Activated naive CD4-positive, alpha-beta T cell (primary cell): Measurements from ENCODE around the gene LBX2.

Experiments
- DNase-seq, 4 experiments: peaks; one replicate each; lab custom pipeline; 2025; lab: John Stamatoyannopoulos, UW

Gene LBX2

GRCh38 chr2:74499267-74499939 is at the start of gene LBX2:
Gene LBX2, minus strand, starts transcription at chr2:74499603. Its CDS starts 66 bp downstream, at chr2:74499537.
- DNase-seq = peak in 1 of 4 experiments; percentile 15

DNA sequence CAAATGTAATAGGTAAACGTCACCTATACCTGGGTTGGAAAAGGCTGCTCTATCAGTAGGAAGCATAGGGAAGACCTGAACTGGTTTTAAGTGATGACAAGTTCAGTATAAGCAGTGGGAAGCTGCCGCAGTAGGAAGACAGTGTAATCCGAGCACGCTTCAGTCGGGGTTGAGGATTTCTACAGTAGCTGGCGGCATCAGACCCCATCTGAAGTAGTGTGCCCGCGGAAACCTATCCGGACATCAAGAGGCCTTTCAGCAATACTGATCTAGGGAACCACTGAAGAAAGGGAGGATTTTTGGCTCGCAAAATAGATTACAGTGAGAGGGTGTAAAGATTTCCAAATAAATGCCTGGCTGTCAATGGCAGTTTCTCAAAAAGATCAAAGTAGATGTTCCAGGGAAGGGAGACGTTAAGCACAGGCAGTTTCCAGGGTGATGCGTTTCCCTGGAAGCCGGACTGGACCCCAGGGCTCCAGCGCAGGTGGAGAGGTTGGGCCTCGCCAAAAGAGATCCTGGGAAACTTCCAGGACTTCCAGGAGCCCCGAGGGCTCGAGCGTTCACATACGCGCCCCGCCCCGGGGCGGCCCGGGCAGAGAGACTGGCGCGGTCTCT is 49.0 kb upstream of the LBX2 start:
- no peak for DNase-seq

- no peak for DNase-seq
Measured at GRCh38 chr2:74546004-74546403, 46.6 kb upstream of the LBX2 start.

- no peak for DNase-seq
Measured at GRCh38 chr2:74544634-74545033, 45.2 kb upstream of the LBX2 start.

- DNase-seq = no peak
Measured at GRCh38 chr2:74542978-74543377, 43.6 kb upstream of the LBX2 start.

GRCh38 chr2:74540291-74540690 is 40.9 kb upstream of the LBX2 start:
- DNase-seq = no peak

- no peak for DNase-seq
Measured at GRCh38 chr2:74538881-74539339, 39.5 kb upstream of the LBX2 start.

DNA sequence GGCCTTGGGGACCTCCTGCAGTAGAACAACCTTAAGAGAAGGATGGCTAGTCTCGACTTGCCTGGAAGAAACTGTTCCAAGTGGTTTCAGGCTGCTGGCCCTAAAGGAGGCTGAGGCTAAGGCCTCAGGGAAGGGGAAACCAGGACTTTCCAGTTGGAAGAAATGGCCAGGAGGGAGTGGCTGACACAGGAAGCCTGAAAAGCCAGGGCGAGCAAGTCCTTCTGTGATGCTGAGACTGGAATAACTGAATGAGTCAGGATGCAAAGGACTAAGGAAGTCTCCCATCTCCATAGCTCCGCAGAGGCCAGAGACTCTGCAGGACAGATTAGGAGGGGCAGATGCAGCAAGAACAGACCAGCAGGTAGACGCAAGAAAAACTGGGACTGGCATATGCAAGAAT is 37.7 kb upstream of the LBX2 start:
- no peak for DNase-seq

- DNase-seq = no peak
Measured at GRCh38 chr2:74536166-74536950, 37.0 kb upstream of the LBX2 start.

GRCh38 chr2:74535440-74535965 is 36.1 kb upstream of the LBX2 start:
- DNase-seq = no peak

DNA sequence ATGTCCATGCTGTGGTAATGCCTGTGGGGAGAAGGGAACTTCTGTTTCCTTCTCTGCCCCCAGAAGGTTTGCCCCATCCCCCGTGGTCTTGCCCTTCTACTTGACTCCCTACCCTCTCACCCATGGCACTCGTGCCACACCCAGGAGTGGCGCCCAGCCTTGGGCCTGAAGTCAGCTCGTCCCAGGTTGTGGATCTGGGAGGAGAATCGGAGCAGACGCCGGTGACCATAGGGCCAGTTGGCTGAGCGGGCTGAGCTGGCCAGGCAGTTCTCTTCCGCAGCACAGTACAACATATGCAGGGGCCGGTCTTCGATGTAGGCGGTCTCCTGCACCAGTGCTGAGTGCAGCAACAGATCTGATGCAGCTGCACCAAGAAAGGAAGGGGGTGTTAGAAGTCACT is 35.0 kb upstream of the LBX2 start:
- no peak for DNase-seq

- DNase-seq = no peak
Measured at GRCh38 chr2:74533464-74533863, 34.1 kb upstream of the LBX2 start.

- DNase-seq = no peak
Measured at GRCh38 chr2:74532222-74532621, 32.8 kb upstream of the LBX2 start.

DNA sequence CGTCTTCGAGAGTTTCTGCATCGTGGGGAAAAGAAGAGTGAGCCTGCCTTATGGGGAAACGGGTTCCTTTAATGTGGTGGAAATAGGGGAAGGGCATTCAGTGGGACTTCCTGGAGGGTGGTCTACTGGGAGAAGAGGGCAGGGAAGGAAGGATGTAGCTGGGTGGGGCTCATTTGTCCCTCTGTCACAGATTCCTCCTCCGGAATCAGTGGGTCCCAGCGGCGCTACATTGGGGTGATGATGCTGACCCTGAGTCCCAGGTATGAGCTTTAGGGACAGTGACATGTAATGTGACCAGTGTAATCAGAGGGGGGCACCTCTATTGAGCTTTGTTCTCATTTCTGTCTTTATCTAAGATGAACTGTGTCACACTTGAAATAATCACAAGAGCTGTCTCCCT is 32.3 kb upstream of the LBX2 start:
- no peak for DNase-seq

- DNase-seq = peak in 1 of 4 experiments; percentile 22
Measured at GRCh38 chr2:74530239-74531187, 31.1 kb upstream of the LBX2 start.

GRCh38 chr2:74529357-74530238 is 30.2 kb upstream of the LBX2 start, which contains the start of the genes AUP1 and HTRA2:
Gene AUP1, minus strand, starts transcription at chr2:74529706. Its CDS starts 77 bp downstream, at chr2:74529629.
Gene HTRA2, plus strand, starts transcription at chr2:74529933. Its CDS starts 74 bp downstream, at chr2:74530007.
- DNase-seq = peak; percentile 60 to 82 (median 76)

DNA sequence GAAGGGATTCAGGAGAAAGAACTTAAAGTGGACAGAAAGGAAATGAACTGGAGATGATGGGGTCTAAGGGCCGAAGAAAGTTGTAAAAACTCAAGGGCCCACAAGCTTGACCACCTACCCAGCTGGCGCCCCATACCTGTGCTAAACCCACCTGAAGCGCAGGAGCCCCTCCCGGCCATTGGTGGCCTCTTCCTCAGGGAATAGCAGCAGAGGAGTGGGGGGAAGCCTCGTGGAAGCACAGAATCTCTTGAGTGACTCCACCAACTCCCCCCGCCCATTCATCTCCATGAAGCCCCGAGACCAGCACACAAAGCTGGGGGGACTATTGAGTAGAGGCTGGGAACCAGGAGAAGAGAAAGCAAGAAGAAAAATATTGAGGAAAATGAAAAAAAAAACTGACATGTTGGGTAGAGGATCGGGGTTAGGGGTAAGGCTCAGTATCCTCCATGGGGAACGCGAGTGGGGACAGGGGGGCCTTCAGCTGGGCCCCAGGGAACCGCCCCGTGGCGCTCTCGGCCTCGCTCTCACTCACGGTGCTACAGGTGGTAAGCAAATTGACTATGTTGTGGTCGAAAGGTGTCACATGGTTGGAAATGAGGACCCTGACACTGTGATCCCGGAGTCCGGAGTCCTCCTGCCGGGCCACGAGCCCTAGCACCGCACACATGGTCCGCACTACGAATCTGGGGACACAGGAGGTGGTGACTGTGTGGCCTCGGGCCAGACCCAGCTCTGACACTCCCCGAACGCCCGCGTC is 29.4 kb upstream of the LBX2 start:
- DNase-seq = peak in 1 of 4 experiments; percentile 35

DNA sequence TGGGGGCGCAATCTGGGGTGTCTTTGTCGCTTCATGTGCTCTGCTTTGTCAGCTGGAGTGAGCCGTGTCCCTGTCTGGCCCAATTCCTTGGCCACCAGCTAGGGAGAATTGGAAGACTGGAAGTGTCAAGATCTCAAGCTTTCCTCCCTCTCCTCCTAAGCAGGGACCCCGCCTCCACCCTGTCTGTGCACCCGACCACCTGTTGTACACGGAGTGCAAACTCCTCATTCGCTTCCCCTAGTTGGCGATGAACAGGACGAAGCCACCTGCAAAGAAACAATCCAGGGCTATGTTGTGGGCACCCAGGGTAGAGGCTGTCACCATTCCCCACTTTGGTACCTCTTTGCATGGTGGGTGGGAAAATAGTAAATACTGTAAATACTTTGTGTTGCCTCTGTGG is 28.3 kb upstream of the LBX2 start:
- no peak for DNase-seq

GRCh38 chr2:74526649-74527230 is 27.3 kb upstream of the LBX2 start:
- DNase-seq = no peak
